Chondrocyte (in vitro differentiated cells): Measurements from ENCODE around the gene STRAP. TPM values are rescaled to one million over a fixed set of nuclear protein-coding genes. Genes with fewer than 3 reads are reported as not detected.

Source experiments
- DNase-seq: peaks from one replicate; pipeline ENCODE4 v3.0.0; 2021; ENCODE audit warnings: mixed read lengths, low spot score
- H3K27ac Mint-ChIP-seq: one replicate; pipeline ENCODE4 v1.8.0; 2021; ENCODE audit warnings: mild to moderate bottlenecking, moderate library complexity, mixed read lengths; ENCODE audit not compliant: unreplicated experiment
- H3K27me3 Mint-ChIP-seq: 2 replicates; pipeline ENCODE4 v1.8.0; 2021; ENCODE audit warnings: low read depth, mixed read lengths
- H3K36me3 Mint-ChIP-seq: 2 replicates; pipeline ENCODE4 v1.8.0; 2021; ENCODE audit warnings: low read depth, mixed read lengths
- H3K4me1 Mint-ChIP-seq: 2 replicates; pipeline ENCODE4 v1.8.0; 2021; ENCODE audit warnings: low read depth, mild to moderate bottlenecking, mixed read lengths
- H3K4me3 Mint-ChIP-seq: one replicate; pipeline ENCODE4 v1.8.0; 2021; ENCODE audit warnings: mild to moderate bottlenecking, moderate library complexity, mixed read lengths; ENCODE audit not compliant: unreplicated experiment
- H3K9me3 Mint-ChIP-seq: 2 replicates; pipeline ENCODE4 v1.8.0; 2021; ENCODE audit warnings: low read depth, mixed read lengths
- total RNA-seq: library from RNA; stranded (reverse); gene quantifications from 3 replicates; pipeline ENCODE4 v1.2.1, GENCODE V29; 2021
- TF ChIP-seq, protein P1 (sequence below): fragments of 200-600 bp; sonication (generic); IDR thresholded peaks from 2 replicates; pipeline ENCODE4 v1.5.0; 2021; ENCODE audit warnings: antibody characterized with exemption, mild to moderate bottlenecking, moderate library complexity

STRAP gene
- total RNA-seq, 1 donor from 2014 or later = 153 TPM

DNA sequence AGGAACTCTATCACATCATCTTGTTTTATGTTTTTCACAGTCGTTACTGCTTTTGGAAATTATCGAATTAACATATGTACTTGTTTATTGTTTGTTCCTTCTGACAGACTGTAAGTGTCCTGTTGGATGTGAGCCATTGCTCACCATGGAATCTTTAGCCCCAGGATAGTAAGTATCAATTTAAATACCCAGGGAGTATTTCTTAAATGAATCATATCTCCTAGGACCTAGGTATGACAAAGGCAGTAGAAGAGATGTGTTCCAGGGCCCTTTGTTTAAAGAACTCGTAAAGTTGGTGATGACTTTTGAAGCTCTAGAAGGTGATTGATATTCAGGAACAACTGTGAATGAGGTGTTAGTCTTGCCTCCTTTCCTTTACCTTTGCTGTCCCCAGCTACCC is 30.3 kb upstream of the STRAP start:
- Mint-ChIP-seq H3K9me3 (no peaks in the 10 kb centered on the region), H3K27ac (no peak overlapping the region), H3K4me1 (peaks cover 31% of the 10 kb centered on the region), H3K27me3 (no peaks in the 10 kb centered on the region), H3K36me3 (no peaks in the 10 kb centered on the region), H3K4me3 (no peak overlapping the region)
- no peak for DNase-seq
- TF ChIP-seq, protein P1, sequence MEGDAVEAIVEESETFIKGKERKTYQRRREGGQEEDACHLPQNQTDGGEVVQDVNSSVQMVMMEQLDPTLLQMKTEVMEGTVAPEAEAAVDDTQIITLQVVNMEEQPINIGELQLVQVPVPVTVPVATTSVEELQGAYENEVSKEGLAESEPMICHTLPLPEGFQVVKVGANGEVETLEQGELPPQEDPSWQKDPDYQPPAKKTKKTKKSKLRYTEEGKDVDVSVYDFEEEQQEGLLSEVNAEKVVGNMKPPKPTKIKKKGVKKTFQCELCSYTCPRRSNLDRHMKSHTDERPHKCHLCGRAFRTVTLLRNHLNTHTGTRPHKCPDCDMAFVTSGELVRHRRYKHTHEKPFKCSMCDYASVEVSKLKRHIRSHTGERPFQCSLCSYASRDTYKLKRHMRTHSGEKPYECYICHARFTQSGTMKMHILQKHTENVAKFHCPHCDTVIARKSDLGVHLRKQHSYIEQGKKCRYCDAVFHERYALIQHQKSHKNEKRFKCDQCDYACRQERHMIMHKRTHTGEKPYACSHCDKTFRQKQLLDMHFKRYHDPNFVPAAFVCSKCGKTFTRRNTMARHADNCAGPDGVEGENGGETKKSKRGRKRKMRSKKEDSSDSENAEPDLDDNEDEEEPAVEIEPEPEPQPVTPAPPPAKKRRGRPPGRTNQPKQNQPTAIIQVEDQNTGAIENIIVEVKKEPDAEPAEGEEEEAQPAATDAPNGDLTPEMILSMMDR = no peak

DNA sequence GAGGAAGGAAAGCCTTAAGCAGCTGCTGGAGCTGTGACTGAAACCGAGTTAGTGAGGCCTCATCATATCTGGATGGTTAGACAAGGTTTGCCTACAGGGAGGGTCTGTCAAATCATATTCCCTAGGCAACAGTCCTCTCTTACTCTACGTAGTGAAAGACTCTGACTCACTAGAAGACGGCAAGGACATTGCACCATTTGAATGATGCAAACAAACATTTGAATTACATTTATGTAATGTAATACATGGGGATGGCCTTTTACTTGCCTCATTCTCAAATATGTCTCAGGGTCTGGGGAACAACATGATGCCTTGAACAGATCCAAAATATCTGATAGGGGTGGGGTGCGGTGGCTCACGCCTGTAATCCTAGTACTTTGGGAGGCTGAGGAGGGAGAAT is 29.8 kb upstream of the STRAP start:
- Mint-ChIP-seq H3K27me3 (no peaks in the 10 kb centered on the region), H3K9me3 (no peaks in the 10 kb centered on the region), H3K27ac (peak overlapping the region; percentile 67), H3K36me3 (no peaks in the 10 kb centered on the region), H3K4me3 (no peak overlapping the region), H3K4me1 (peaks cover 29% of the 10 kb centered on the region)
- TF ChIP-seq, protein P1 = no peak
- no peak for DNase-seq

DNA sequence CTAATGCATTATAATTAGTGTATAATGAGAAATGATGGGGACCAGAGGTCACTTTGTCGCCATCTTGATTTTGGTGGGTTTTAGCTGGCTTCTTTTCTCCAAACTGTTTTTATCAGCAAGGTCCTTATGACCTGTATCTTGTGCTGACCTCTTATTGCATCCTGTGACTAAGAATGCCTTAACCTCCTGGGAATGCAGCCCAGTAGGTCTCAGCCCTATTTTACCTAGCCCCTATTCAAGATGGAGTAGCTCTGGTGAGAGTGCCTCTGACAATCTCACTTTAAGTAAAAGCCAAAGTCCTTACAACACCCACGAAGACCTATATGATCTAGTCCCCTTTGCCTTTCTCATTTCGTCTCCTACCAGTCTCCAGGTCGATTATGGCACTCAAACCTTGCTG is 28.3 kb upstream of the STRAP start:
- Mint-ChIP-seq H3K27ac (no peak overlapping the region), H3K36me3 (no peaks in the 10 kb centered on the region), H3K4me3 (no peak overlapping the region), H3K4me1 (peaks cover 43% of the 10 kb centered on the region), H3K27me3 (no peaks in the 10 kb centered on the region), H3K9me3 (no peaks in the 10 kb centered on the region)
- TF ChIP-seq, protein P1 = no peak
- DNase-seq = no peak

DNA sequence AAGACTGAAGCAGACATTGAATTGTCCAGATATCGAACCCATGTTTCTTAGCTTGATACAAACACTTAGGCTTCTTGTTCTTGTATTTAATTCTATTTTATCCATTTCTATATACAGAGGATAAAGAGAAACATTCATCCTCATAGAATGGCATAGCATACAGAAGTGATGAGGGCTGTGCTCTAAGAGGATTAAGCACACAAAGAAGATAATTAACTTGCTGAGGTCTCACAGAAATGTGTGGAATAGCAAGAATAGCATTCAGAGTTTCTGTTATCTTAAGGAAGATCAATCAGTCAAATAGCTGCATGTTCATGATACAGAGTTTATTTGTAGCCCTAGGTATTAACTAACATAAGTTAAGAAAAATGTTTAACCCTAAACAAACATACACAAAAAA is 27.3 kb upstream of the STRAP start:
- no peaks in the 10 kb centered on the region for H3K27me3 Mint-ChIP-seq
- H3K4me1 Mint-ChIP-seq = peaks cover 50% of the 10 kb centered on the region
- DNase-seq = no peak
- no peaks in the 10 kb centered on the region for H3K9me3 Mint-ChIP-seq
- H3K27ac Mint-ChIP-seq = peak overlapping the region; percentile 86
- no peak overlapping the region for H3K4me3 Mint-ChIP-seq
- no peaks in the 10 kb centered on the region for H3K36me3 Mint-ChIP-seq
- TF ChIP-seq, protein P1 = no peak

DNA sequence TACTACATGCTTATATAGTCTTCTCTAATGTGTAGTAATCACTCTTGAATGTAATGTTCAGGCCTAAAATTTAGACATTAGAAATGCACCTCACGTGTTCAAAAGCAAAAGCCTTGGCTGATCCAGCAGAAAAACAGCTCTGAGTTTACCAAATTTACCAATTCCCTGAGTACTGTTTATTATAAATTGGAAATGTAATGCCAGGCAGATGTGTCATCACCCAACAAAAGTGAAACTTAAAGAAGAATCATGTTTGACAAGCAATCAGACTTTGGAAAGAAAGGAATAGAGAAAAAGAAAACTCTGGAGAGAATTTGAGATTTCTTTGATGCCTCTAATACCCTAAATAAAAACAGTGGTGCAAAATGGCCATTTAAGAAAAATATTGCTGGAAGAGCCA is 26.5 kb upstream of the STRAP start:
- peaks cover 50% of the 10 kb centered on the region for H3K4me1 Mint-ChIP-seq
- no peak overlapping the region for H3K4me3 Mint-ChIP-seq
- no peaks in the 10 kb centered on the region for H3K27me3 Mint-ChIP-seq
- no peak for DNase-seq
- H3K27ac Mint-ChIP-seq = peak overlapping the region; percentile 86
- TF ChIP-seq, protein P1 = no peak
- H3K9me3 Mint-ChIP-seq = no peaks in the 10 kb centered on the region
- no peaks in the 10 kb centered on the region for H3K36me3 Mint-ChIP-seq
